SKM-1 (cell line): ENCODE measurements around the gene CSF2.
"Not testable (repeated sequence)": the region's sequence is repeated elsewhere in the genome, so short reads cannot be mapped to it uniquely, and the experiment has no call there.

Experiments
- DNase-seq: peaks from one replicate; lab custom pipeline; 2025; ENCODE audit not compliant: unreplicated experiment; lab: John Stamatoyannopoulos, UW

CSF2 gene

GRCh38 chr5:132105688-132106087 is 32.1 kb downstream of the CSF2 start:
- no peak for DNase-seq

DNA sequence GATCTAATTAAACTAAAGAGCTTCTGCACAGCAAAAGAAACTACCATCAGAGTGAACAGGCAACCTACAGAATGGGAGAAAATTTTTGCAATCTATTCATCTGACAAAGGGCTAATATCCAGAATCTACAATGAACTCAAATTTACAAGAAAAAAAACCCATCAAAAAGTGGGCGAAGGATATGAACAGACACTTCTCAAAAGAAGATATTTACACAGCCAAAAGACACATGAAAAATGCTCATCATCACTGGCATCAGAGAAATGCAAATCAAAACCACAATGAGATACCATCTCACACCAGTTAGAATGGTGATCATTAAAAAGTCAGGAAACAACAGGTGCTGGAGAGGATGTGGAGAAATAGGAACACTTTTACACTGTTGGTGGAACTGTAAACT is 34.9 kb downstream of the CSF2 start:
- not testable (repeated sequence) for DNase-seq

DNA sequence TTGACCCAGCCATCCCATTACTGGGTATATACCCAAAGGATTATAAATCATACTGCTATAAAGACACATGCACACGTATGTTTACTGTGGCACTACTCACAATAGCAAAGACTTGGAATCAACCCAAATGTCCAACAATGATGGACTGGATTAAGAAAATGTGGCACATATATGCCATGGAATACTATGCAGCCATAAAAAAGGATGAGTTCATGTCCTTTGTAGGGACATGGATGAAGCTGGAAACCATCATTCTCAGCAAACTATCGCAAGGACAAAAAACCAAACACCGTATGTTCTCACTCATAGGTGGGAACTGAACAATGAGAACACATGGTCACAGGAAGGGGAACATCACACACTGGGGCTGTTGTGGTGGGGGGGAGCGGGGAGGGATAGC is 35.4 kb downstream of the CSF2 start:
- DNase-seq: not testable (repeated sequence)

GRCh38 chr5:132109494-132110053 is 36.0 kb downstream of the CSF2 start:
- no peak for DNase-seq

- no peak for DNase-seq
Observed at GRCh38 chr5:132110195-132110594, 36.6 kb downstream of the CSF2 start.

DNA sequence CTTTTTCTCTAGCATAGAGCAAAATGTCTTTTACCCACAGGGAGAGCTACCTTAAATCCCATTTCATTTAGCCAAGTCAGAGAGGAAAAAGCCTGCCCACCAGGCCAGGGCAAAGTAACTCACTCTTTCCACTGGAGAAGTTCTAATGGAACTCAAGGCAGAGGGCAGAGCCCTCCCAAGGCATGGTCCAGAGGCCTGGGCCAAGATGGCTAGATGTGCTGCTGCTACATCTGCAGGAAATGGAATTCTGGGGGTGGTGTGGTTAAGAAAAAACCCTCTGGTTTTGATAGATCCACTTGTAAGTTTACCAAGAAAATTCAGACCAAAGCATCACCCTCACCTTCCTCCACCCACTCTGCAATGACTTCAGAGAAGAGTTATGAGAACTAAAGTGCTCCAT is 37.3 kb downstream of the CSF2 start:
- no peak for DNase-seq

- DNase-seq: no peak
Observed at GRCh38 chr5:132112111-132112510, 38.5 kb downstream of the CSF2 start.

- DNase-seq: peak; percentile 93
Observed at GRCh38 chr5:132114150-132115121, 40.8 kb downstream of the CSF2 start.

GRCh38 chr5:132115375-132115774 is 41.8 kb downstream of the CSF2 start:
- DNase-seq: no peak

DNA sequence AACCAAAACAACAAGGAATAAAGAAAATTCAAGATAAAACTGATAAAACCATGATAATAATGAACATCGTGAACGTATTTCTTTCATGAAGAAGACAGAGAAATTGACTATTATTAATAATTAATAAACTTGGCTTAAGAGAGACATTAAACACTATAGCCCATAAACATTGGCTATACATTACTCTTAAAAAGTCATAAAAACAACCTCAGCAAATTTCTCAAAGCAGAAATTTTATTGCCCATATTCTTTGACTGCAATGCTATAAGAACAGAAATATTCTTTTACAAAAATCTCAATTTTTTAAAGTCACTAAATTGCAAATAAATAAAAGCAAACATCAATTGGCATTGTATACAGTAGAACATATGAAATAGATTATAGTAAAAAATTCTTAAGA is 42.5 kb downstream of the CSF2 start:
- no peak for DNase-seq

GRCh38 chr5:132116909-132117489 is 43.4 kb downstream of the CSF2 start:
- DNase-seq: not testable (repeated sequence)

GRCh38 chr5:132120717-132121116 is 47.1 kb downstream of the CSF2 start:
- DNase-seq: not testable (repeated sequence)

DNA sequence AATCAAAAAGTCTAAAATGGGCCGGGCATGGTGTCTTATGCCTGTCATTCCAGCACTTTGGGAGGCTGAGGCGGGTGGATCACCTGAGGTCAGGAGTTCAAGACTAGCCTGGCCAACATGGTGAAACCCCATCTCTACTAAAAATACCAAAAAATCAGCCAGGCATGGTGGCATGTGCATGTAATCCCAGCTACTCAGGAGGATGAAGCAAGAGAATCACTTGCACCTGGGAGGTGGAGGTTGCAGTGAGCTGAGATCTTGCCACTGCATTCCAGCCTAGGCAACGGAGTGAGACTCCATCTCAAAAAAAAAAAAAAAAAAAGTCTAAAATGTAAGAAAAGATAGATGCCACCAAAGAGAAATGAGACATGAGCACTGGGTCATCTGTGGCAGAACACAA is 49.4 kb downstream of the CSF2 start:
- not testable (repeated sequence) for DNase-seq

DNA sequence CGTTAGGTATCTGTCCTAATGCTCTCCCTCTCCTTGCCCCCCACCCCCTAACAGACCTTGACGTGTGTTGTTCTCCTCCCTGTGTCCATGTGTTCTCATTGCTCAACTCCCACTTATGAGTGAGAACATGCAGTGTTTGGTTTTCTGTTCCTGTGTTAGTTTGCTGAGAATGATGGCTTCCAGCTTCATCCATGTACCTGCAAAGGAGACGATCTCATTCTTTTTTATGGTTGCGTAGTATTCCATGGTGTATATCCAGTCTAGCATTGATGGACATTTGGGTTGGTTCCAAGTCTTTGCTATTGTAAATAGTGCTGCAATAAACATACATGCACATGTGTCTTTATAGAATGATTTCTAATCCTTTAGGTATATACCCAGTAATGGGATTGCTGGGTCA is 50.0 kb downstream of the CSF2 start:
- DNase-seq: not testable (repeated sequence)
